Liver (tissue), 9 donors: ENCODE measurements around the gene MED27. TPM values are rescaled to one million over a fixed set of nuclear protein-coding genes. Genes with fewer than 3 reads are reported as not detected.

Experiments used
- DNase-seq: peaks from one replicate; pipeline ENCODE4 v3.0.0-alpha.2; 2017; ENCODE audit warnings: low spot score
- H3K27ac ChIP-seq, 2 donors: one replicate each; pipeline ENCODE4 v1.7.0; 2013; ENCODE audit warnings: inconsistent platforms in 2 of 2, low read length in 2 of 2, control low read depth in 1 of 2, low read depth in 1 of 2, mild to moderate bottlenecking in 1 of 2
- H3K27me3 ChIP-seq, 4 donors: one replicate each; pipeline versions ENCODE4 v1.6.1 to v1.7.0; 2013; ENCODE audit warnings: low read length in 3 of 4, inconsistent platforms in 1 of 4, mild to moderate bottlenecking in 1 of 4, moderate library complexity in 1 of 4; ENCODE audit not compliant: control insufficient read depth in 4 of 4, insufficient read depth in 4 of 4
- H3K36me3 ChIP-seq, 4 donors: one replicate each; pipeline versions ENCODE4 v1.6.1 to v1.7.0; 2013; ENCODE audit warnings: low read length in 3 of 4, mild to moderate bottlenecking in 3 of 4, low read depth in 1 of 4, moderate library complexity in 1 of 4; ENCODE audit not compliant: control insufficient read depth in 4 of 4, insufficient read depth in 3 of 4
- H3K4me1 ChIP-seq, 4 donors: one replicate each; pipeline versions ENCODE4 v1.6.1 to v1.7.0; 2013; ENCODE audit warnings: low read length in 3 of 4, mild to moderate bottlenecking in 3 of 4, moderate library complexity in 1 of 4; ENCODE audit not compliant: control insufficient read depth in 4 of 4, insufficient read depth in 4 of 4
- H3K4me3 ChIP-seq, 3 donors: one replicate each; pipeline versions ENCODE4 v1.6.1 to v1.7.0; 2013; ENCODE audit warnings: low read length in 3 of 3, control low read depth in 1 of 3, low read depth in 1 of 3, mild to moderate bottlenecking in 1 of 3
- H3K9ac ChIP-seq, 2 donors: one replicate each; pipeline ENCODE4 v1.7.0; 2013; ENCODE audit warnings: low read length in 2 of 2, mild to moderate bottlenecking in 2 of 2, moderate library complexity in 2 of 2, control low read depth in 1 of 2, low read depth in 1 of 2
- H3K9me3 ChIP-seq, 4 donors: one replicate each; pipeline versions ENCODE4 v1.6.1 to v1.7.0; 2013; ENCODE audit warnings: low read length in 3 of 4; ENCODE audit not compliant: control insufficient read depth in 4 of 4
- ATF3 ChIP-seq: IDR thresholded peaks from 2 replicates; pipeline ENCODE4 v1.6.1; 2016; ENCODE audit warnings: antibody characterized with exemption
- CTCF ChIP-seq: fragments of 150-350 bp; IDR thresholded peaks from 2 replicates; pipeline ENCODE4 v1.5.1; 2017; ENCODE audit warnings: improper control_type of control experiment, low read depth, low read length; ENCODE audit not compliant: missing input control
- EGR1 ChIP-seq, 2 donors: IDR thresholded peaks; 2 replicates each; pipeline ENCODE4 v1.6.1; 2016 to 2018; ENCODE audit warnings: antibody characterized with exemption in 2 of 2, low read depth in 2 of 2
- FOXA1 ChIP-seq: IDR thresholded peaks from 2 replicates; pipeline ENCODE4 v1.6.1; 2016; ENCODE audit warnings: antibody characterized with exemption
- FOXA2 ChIP-seq: IDR thresholded peaks from 2 replicates; pipeline ENCODE4 v1.6.1; 2016; ENCODE audit warnings: antibody characterized with exemption
- HNF4G ChIP-seq: IDR thresholded peaks from 2 replicates; pipeline ENCODE4 v1.6.1; 2016; ENCODE audit warnings: antibody characterized with exemption
- JUND ChIP-seq, 2 donors: IDR thresholded peaks; 2 replicates each; pipeline ENCODE4 v1.6.1; 2016; ENCODE audit warnings: antibody characterized with exemption in 2 of 2
- MAX ChIP-seq: IDR thresholded peaks from 2 replicates; pipeline ENCODE4 v1.6.1; 2016; ENCODE audit warnings: antibody characterized with exemption
- NR2F2 ChIP-seq: IDR thresholded peaks from 2 replicates; pipeline ENCODE4 v1.6.1; 2016; ENCODE audit warnings: antibody characterized with exemption
- REST ChIP-seq: IDR thresholded peaks from 2 replicates; pipeline ENCODE4 v1.6.1; 2016; ENCODE audit warnings: antibody characterized with exemption, mild to moderate bottlenecking
- SP1 ChIP-seq: IDR thresholded peaks from 2 replicates; pipeline ENCODE4 v1.6.1; 2018; ENCODE audit warnings: antibody characterized with exemption, mild to moderate bottlenecking
- YY1 ChIP-seq: IDR thresholded peaks from 2 replicates; pipeline ENCODE4 v1.6.1; 2016; ENCODE audit warnings: antibody characterized with exemption, mild to moderate bottlenecking
- ZBTB33 ChIP-seq: IDR thresholded peaks from 2 replicates; pipeline ENCODE4 v1.6.1; 2016; ENCODE audit warnings: antibody characterized with exemption
- WGBS: extraction: QIAGEN DNeasy Blood & Tissue Kit; methylation state at CpG from one replicate; pipeline ENCODE4 v1.1.7; 2013; 5-methylcytosine and 5-hydroxymethylcytosine counted together
- polyA plus RNA-seq, 2 donors: library from polyadenylated mRNA; stranded (reverse) in 1 of 2; unstranded in 1 of 2; fragments of 200-250 nt in 1 of 2; fragments of >200 nt in 1 of 2; fragmentation: Nextera tagmentation in 1 of 2; extraction: Ambion mirVana in 1 of 2; gene quantifications; one replicate each; pipeline versions ENCODE4 v1.2.1 to v1.2.3, GENCODE V29; 2013 to 2015
- total RNA-seq, 2 donors: library from RNA; depleted of rRNA; stranded (reverse); fragments of >200 nt; gene quantifications; one replicate each; pipeline ENCODE4 v1.2.3, GENCODE V29; 2014
- donor health status: healthy.
- donor health status: healthy.
- donor health status: healthy.
- donor health status: healthy.
- donor health status: healthy.

MED27 gene
- total and polyA plus RNA-seq, 4 donors, result 4.6 to 7.9 (median 5.5) TPM

DNA sequence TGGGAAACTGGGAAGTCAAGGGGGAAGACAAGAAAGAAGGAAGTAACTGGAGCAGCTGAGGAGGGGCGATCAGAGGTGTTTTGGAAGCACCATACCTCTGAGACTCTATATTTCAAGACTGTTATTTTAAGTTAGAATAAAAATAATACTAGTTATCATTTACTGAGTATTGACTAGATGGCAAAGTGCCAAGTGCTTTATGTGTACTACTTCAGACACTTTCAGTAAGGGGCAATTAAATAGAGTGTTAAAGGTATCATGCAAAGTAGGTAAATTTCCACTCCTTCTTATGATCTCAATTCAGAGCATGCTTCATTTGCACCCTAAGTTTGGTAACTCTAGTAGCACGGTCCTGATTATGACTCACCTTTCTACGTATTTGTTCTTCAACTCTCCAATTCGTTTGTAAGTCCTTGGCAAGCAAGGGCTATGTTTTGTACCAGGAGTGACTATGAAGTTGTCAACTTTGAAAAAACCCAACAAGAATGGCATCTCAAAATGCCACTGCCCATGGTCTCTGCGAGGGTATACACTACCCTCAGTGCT, 187.4 kb downstream of the MED27 start (continued):
- no peak for TF ChIP-seq ZBTB33
- TF ChIP-seq CTCF, result no peak
- no peak for TF ChIP-seq MAX

- H3K9me3 ChIP-seq, result no peaks in the 10 kb centered on the region
- DNase-seq, result no peak
- H3K36me3 ChIP-seq, result peaks cover 0 to 4% (median 2%) of the 10 kb centered on the region in 4 donors
- 96% methylated on average over 8 of the region's 8 CpGs for WGBS
- no peak overlapping the region for H3K27ac ChIP-seq
- H3K4me3 ChIP-seq, result no peak overlapping the region
- no peaks in the 10 kb centered on the region for H3K27me3 ChIP-seq
- no peak for TF ChIP-seq FOXA2
- no peak for TF ChIP-seq HNF4G
- TF ChIP-seq REST, result no peak
- TF ChIP-seq EGR1 (IDR thresholded peaks at IDR 0.05; ENCODE audit: low read depth in 2 of 2), result no peak
- TF ChIP-seq JUND (IDR thresholded peaks at IDR 0.05), result no peak
- no peak for TF ChIP-seq ATF3
- no peak for TF ChIP-seq FOXA1
- no peak for TF ChIP-seq NR2F2
- TF ChIP-seq YY1, result no peak
- TF ChIP-seq SP1, result no peak
- no peaks in the 10 kb centered on the region for H3K4me1 ChIP-seq
- no peak overlapping the region for H3K9ac ChIP-seq
These were observed 188.1 kb downstream of the MED27 start for GRCh38 chr9:131891598-131891997.
